Esophagus squamous epithelium (tissue), 5 donors: ENCODE measurements around the gene CCDC121. TPM values are rescaled to one million over a fixed set of nuclear protein-coding genes. Genes with fewer than 3 reads are reported as not detected.
"Not testable (repeated sequence)": the region's sequence is repeated elsewhere in the genome, so short reads cannot be mapped to it uniquely, and the experiment has no call there.

Experiments used
- DNase-seq: peaks from one replicate; lab custom pipeline; 2025; lab: John Stamatoyannopoulos, UW
- H3K27ac ChIP-seq, 4 donors: fragments of 200-600 bp; sonication (generic); one replicate each; pipeline ENCODE4 v1.5.1; 2016 to 2019; ENCODE audit warnings: mild to moderate bottlenecking in 1 of 4
- H3K27me3 ChIP-seq, 4 donors: fragments of 200-600 bp; sonication (generic); 1 replicate in 3 of 4; 2 replicates in 1 of 4; pipeline versions ENCODE4 v1.5.1 to v1.6.0; 2017 to 2021; ENCODE audit warnings: antibody characterized with exemption in 1 of 4
- H3K36me3 ChIP-seq, 3 donors: fragments of 200-600 bp; sonication (generic); one replicate each; pipeline ENCODE4 v1.5.1; 2016 to 2019
- H3K4me1 ChIP-seq, 3 donors: fragments of 200-600 bp; sonication (generic); one replicate each; pipeline ENCODE4 v1.5.1; 2017 to 2019
- H3K4me3 ChIP-seq, 4 donors: fragments of 200-600 bp; sonication (generic); 1 replicate in 3 of 4; 2 replicates in 1 of 4; pipeline ENCODE4 v1.5.1; 2016 to 2019; ENCODE audit warnings: mild to moderate bottlenecking in 2 of 4, moderate library complexity in 1 of 4
- H3K9me3 ChIP-seq, 3 donors: fragments of 200-600 bp; sonication (generic); one replicate each; pipeline ENCODE4 v1.5.1; 2016 to 2019
- CTCF ChIP-seq, 6 experiments: fragments of 450-650 bp in 4 of 6; fragments of 200-600 bp in 2 of 6; sonication (generic) in 2 of 6; IDR thresholded peaks; one replicate each; pipeline ENCODE4 v1.5.1; 2016 to 2019; ENCODE audit warnings: antibody characterized with exemption in 6 of 6, mild to moderate bottlenecking in 4 of 6, moderate library complexity in 4 of 6
- POLR2A ChIP-seq, 4 donors: fragments of 450-650 bp; IDR thresholded peaks; one replicate each; pipeline ENCODE4 v1.6.1; 2017; ENCODE audit warnings: antibody characterized with exemption in 4 of 4, mild to moderate bottlenecking in 4 of 4, moderate library complexity in 3 of 4
- WGBS, 2 donors: methylation state at CpG; one replicate each; pipeline ENCODE4 v1.1.5; 2018; 5-methylcytosine and 5-hydroxymethylcytosine counted together
- intact Hi-C: fragments of 100-400 bp; cut with DNase I; formaldehyde crosslinking; loops from one replicate; pipeline ENCODE4 v1.15.0; 2022
- total RNA-seq, 4 donors: library from RNA; depleted of rRNA; stranded (reverse); fragments of >200 nt; gene quantifications; one replicate each; pipeline ENCODE4 v1.1.0, GENCODE V29; 2016
- donor health status: DM: yes; HTN: yes; CAD: no.

Gene CCDC121
- total RNA-seq, 4 donors from 2014 or later, result 0.44 to 3.1 (median 1.4) TPM

- H3K4me3 ChIP-seq, result no peak overlapping the region
- no peaks in the 10 kb centered on the region for H3K27me3 ChIP-seq
- no peak overlapping the region for H3K27ac ChIP-seq
- DNase-seq, result no peak
- intact Hi-C loops, result no loop called here
- 51 to 54% methylated on average over 3 of the region's 3 CpGs for WGBS, 2 donors
- H3K9me3 ChIP-seq, result no peaks in the 10 kb centered on the region
- TF ChIP-seq CTCF (IDR thresholded peaks at IDR 0.05), result no peak
- no peak for TF ChIP-seq POLR2A (IDR thresholded peaks at IDR 0.05)
- H3K4me1 ChIP-seq, result no peaks in the 10 kb centered on the region
- peaks cover 17 to 100% (median 47%) of the 10 kb centered on the region in 3 donors for H3K36me3 ChIP-seq
Observed at GRCh38 chr2:27638037-27638637, 9.3 kb upstream of the CCDC121 start.

- Histone ChIP-seq H3K27ac (no peak overlapping the region), H3K4me3 (no peak overlapping the region), H3K36me3 (peaks cover 17 to 100% (median 39%) of the 10 kb centered on the region in 3 donors), H3K9me3 (no peaks in the 10 kb centered on the region), H3K27me3 (no peaks in the 10 kb centered on the region), H3K4me1 (no peaks in the 10 kb centered on the region)
- DNase-seq, result no peak
- intact Hi-C loops, result no loop called here
- no peak for TF ChIP-seq CTCF (IDR thresholded peaks at IDR 0.05)
- TF ChIP-seq POLR2A (IDR thresholded peaks at IDR 0.05), result no peak
- 80 to 88% methylated on average over 5 of the region's 5 CpGs for WGBS, 2 donors
Observed at GRCh38 chr2:27636766-27637165, 8.0 kb upstream of the CCDC121 start.

- 86 to 100% methylated on average over 2 of the region's 2 CpGs for WGBS, 2 donors
- intact Hi-C loops, result no loop called here
- no peak for TF ChIP-seq POLR2A (IDR thresholded peaks at IDR 0.05)
- TF ChIP-seq CTCF (IDR thresholded peaks at IDR 0.05), result no peak
- no peaks in the 10 kb centered on the region for H3K9me3 ChIP-seq
- H3K27ac ChIP-seq, result no peak overlapping the region
- no peak overlapping the region for H3K4me3 ChIP-seq
- no peak for DNase-seq
- peaks cover 0 to 15% (median 11%) of the 10 kb centered on the region in 3 donors for H3K4me1 ChIP-seq
- no peaks in the 10 kb centered on the region for H3K27me3 ChIP-seq
- H3K36me3 ChIP-seq, result peaks cover 10 to 90% (median 24%) of the 10 kb centered on the region in 3 donors
Observed at GRCh38 chr2:27634291-27634690, 5.5 kb upstream of the CCDC121 start.

- H3K9me3 ChIP-seq, DNase-seq, intact Hi-C loops, H3K27me3 ChIP-seq, H3K27ac ChIP-seq: not testable (repeated sequence)
- H3K36me3 ChIP-seq, result peaks cover 0 to 49% (median 19%) of the 10 kb centered on the region in 3 donors
- WGBS, 2 donors, result 92 to 100% methylated on average over 2 of the region's 2 CpGs
- H3K4me3 ChIP-seq, result peak overlapping the region in 1 of 4 donors; percentile 85
- peaks cover 7 to 41% (median 22%) of the 10 kb centered on the region in 3 donors for H3K4me1 ChIP-seq
Observed at GRCh38 chr2:27630257-27630656, 1.4 kb upstream of the CCDC121 start.

GRCh38 chr2:27627963-27628766, 647 bp downstream of the CCDC121 start:
- Histone ChIP-seq H3K36me3 (peaks cover 0 to 43% (median 7%) of the 10 kb centered on the region in 3 donors), H3K4me3 (peak overlapping the region; percentile 60 to 85 (median 73)), H3K27ac (peak overlapping the region; percentile 84 to 91 (median 90)), H3K9me3 (no peaks in the 10 kb centered on the region), H3K4me1 (peaks cover 7 to 41% (median 22%) of the 10 kb centered on the region in 3 donors), H3K27me3 (no peaks in the 10 kb centered on the region)
- TF ChIP-seq CTCF (IDR thresholded peaks at IDR 0.05) (no peak), POLR2A (IDR thresholded peaks at IDR 0.05) (peak in 1 of 4 donors; percentile 17)
- DNase-seq, result no peak
- intact Hi-C loops, result no loop called here
- 2 to 8% methylated on average over 4 to 5 of the region's 21 CpGs for WGBS, 2 donors

GRCh38 chr2:27626921-27627320, 1.9 kb downstream of the CCDC121 start:
- H3K27me3 ChIP-seq, H3K4me3 ChIP-seq, intact Hi-C loops, DNase-seq, H3K9me3 ChIP-seq: not testable (repeated sequence)
- 30 to 37% methylated on average over 3 of the region's 3 CpGs for WGBS, 2 donors
- Histone ChIP-seq H3K4me1 (peaks cover 7 to 41% (median 22%) of the 10 kb centered on the region in 3 donors), H3K36me3 (peaks cover 0 to 43% (median 7%) of the 10 kb centered on the region in 3 donors), H3K27ac (peak overlapping the region in 3 of 4 donors; percentile 88 to 91 (median 91))

- Histone ChIP-seq H3K27ac (peak overlapping the region in 2 of 4 donors; percentile 91), H3K4me1 (peaks cover 7 to 41% (median 22%) of the 10 kb centered on the region in 3 donors), H3K36me3 (peaks cover 2 to 43% (median 10%) of the 10 kb centered on the region in 3 donors)
- H3K4me3 ChIP-seq, H3K27me3 ChIP-seq, intact Hi-C loops, DNase-seq, H3K9me3 ChIP-seq: not testable (repeated sequence)
- 60 to 64% methylated on average over 1 of the region's 1 CpG for WGBS, 2 donors
Observed at GRCh38 chr2:27626323-27626722, 2.5 kb downstream of the CCDC121 start.
